ENCODE data around the gene CAMSAP1.

GRCh38 chr9:135770203-135770535 is 137.2 kb downstream of the CAMSAP1 start:
- TF ChIP-seq CEBPB (IDR thresholded peaks at IDR 0.05; ENCODE audit: borderline replicate concordance in 1 of 2, low read depth in 2 of 2, low read length in 2 of 2) (no peak), TCF3 (IDR thresholded peaks at IDR 0.05; ENCODE audit: borderline replicate concordance, insufficient read depth, low read depth, low read length) (no peak)
